Measurements from ENCODE around the gene CACNB4.
"Not testable (repeated sequence)": the region's sequence is repeated elsewhere in the genome, so short reads cannot be mapped to it uniquely, and the experiment has no call there.

Gene CACNB4

GRCh38 chr2:152015552-152015951 lies 83.3 kb downstream of the CACNB4 start:
- DNase-seq = no peak

- DNase-seq = no peak
These were observed 86.1 kb downstream of the CACNB4 start for GRCh38 chr2:152012697-152013096.

DNA sequence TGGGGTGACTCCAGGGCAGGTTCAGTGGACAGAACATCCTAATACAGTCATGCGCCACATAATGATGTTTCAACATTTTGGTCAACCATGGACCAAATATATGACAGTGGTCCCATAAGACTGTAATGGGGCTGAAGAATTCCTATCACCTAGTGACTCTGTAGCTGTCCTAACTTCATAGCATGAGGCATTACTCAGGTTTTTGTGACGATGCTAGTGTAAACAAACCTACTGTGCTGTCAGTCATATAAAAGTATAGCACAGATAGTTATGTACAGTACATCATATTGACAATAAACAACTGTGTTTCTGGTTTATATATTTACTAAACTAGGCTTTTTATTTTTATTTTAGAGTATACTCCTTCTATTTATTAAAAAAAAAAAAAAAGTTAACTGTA lies 87.1 kb downstream of the CACNB4 start:
- DNase-seq = no peak

- DNase-seq = no peak
These were observed 93.2 kb downstream of the CACNB4 start for GRCh38 chr2:152005607-152006006.

GRCh38 chr2:152003283-152003682 lies 95.6 kb downstream of the CACNB4 start:
- DNase-seq = not testable (repeated sequence)

GRCh38 chr2:151999053-151999452 lies 99.8 kb downstream of the CACNB4 start:
- peak; percentile 15 for DNase-seq

- DNase-seq = no peak
These were observed 102.4 kb downstream of the CACNB4 start for GRCh38 chr2:151996243-151997003.

- DNase-seq = no peak
These were observed 103.7 kb downstream of the CACNB4 start for GRCh38 chr2:151995161-151995557.

DNA sequence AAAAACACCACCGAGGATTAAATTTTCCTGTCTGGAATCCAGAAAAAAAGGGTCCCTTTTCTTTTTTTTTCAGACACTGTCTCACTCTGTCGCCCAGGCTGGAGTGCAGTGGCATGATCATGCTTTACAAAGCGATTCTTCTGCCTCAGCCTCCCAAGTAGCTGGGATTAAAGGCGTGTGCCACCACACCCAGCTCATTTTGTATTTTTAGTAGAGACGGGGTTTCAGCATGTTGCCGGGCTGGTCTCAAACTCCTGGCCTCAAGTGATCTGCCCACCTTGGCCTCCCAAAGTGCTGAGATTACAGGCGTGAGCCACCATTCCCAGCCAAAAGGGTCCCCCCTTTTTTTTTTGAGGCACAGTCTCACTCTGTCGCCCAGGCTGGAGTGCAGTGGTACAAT lies 104.7 kb downstream of the CACNB4 start:
- not testable (repeated sequence) for DNase-seq

GRCh38 chr2:151991010-151991409 lies 107.8 kb downstream of the CACNB4 start:
- DNase-seq = no peak

- no peak for DNase-seq
These were observed 109.5 kb downstream of the CACNB4 start for GRCh38 chr2:151989378-151989777.

GRCh38 chr2:151987484-151987883 lies 111.4 kb downstream of the CACNB4 start:
- no peak for DNase-seq

DNA sequence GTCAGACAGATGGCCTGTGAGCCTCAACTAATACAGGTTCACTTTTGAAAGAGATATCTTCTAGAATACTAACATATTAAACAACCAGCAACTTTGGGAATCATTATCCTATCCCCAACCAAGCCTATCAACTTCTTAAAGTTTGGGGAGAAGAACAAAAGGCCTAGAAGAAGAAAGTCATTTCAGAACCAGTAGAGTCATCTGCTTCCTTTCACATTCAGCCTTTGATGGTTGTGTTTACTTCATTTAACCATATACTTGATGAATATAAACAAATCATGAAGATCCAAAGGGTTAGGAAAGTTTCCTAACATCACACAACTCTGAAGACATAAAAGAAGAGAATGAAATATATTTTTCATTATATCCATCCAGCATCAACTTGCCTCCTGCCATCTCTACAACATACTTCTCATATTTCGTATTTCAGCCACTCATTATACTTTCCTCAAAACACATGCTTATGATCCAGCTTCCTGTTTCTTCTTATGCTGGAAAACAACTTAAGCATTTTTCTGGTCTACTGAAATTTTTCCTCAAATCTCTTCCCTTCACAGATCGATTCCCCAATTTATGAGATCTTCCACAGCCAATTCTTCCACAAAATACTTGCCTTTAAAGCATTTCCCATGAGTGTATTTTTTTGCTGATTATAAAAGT lies 114.3 kb downstream of the CACNB4 start:
- DNase-seq = no peak

DNA sequence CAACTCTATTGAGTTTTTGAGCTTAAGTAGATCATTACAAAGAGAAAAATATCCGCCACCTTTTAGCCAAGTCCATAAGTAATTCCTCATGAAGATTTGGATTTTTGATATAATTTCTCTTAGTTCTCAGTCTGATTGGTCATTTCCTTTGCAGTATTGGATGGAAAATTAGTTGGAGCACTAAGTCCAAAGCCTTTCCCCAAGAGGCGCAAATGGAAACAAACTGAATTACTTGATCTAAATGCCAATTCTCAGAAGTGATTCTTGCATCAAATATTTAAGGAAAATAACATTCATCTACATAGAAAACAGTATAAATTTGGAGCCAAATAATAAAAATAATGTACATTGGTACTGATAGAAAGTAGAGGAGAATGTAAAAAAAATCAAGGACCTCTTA lies 115.6 kb downstream of the CACNB4 start:
- no peak for DNase-seq

GRCh38 chr2:151981886-151982285 lies 117.0 kb downstream of the CACNB4 start:
- DNase-seq = no peak

- DNase-seq = no peak
These were observed 119.2 kb downstream of the CACNB4 start for GRCh38 chr2:151979694-151980093.

DNA sequence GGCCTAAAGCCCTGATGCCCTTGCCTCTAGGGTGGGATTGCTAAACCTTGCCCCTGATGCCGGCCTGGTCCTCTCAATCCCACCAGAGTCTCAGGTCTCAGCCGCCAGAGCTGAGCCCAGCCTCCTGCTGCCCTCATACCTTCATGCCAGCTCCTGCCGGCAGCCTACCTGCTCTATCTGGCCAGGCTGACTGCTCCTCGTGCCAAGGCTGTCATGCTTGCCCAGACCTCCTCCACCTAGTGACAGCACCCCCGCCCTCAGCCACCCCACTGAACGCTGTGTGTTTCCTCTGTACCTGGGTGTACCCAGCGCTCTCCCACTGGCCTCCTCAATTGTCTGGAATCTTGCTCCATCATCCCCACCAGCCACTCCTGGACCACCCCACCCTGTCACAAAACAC lies 120.1 kb downstream of the CACNB4 start:
- DNase-seq = no peak

GRCh38 chr2:151977631-151978030 lies 121.2 kb downstream of the CACNB4 start:
- no peak for DNase-seq

GRCh38 chr2:151976945-151977353 lies 121.9 kb downstream of the CACNB4 start:
- no peak for DNase-seq

DNA sequence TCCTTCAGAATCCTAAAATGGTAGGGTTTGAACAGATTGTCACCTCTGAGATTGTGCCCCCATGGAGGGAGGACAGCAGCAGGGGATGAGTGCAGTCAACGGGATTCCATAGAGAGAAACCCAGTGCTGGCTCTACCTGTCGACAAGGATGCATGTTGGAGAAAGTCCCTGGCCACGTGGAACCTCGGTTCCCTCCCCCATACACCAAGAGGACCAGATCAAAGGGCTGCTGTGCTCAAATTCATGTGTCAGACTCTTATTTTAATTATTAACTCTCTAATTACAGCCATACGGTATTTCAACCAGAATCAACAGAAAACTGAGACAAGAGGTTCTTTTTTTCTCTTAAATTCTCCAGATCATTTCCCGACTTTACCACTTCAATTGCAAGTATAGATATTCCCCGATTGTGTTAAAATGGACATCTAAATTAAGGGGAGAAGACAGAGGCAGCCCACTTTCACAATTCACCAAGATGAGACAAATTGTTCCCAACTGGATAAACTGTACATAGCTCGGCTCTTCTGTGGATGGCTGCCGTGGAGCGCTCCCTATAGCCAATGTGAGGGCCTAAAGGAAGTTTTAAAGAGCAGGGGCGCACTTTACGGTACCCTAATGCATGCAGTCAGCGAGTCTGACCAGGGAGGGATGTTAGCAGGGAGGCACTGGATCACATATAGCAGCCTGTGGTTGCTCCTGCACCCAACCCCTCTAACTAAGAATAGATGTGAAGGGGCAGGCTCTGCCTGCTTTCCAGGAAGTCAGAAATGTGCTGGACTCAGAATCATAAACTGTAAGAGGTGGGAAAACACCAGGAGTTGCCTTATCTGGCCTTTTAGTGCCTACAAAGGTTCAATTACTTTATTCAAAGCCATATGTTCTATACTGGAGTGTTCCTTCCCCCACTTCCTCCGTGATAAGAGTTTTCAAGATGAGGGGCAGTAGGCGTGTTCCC lies 123.1 kb downstream of the CACNB4 start:
- DNase-seq = no peak

DNA sequence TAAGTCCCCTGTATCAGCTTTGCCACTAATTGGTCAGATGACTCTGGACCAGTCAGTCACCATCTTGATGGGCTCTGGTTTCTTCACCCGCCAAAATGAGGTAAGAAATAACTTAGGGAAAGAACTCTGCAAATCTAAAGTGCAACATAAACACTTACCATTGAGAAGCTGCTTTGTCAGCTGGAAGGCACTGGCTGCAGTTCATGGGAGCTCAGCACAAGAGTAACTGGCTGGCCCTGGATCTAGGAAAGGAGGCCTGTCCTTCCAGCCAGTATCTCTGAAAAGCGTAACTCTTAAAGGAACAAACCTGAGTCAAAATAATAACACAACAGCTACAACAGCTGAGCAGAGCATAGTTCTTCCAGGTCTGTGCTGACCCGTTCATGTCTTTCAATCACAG lies 123.9 kb downstream of the CACNB4 start:
- no peak for DNase-seq

DNA sequence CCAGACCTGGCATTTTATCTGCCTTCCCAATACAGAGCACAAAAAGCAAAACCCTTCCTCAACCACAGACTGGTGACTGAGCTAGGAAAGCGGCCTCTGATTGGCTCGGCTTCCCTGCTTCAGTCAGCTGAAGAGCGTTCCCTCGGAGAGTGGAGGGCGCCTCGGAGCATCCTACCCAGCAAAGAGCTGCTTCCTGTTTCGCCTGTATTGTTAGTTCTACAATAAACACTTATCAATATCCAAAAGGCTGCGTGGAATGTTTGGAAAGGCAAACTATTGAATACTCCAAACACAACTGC lies 125.0 kb downstream of the CACNB4 start:
- DNase-seq = peak; percentile 58

- no peak for DNase-seq
These were observed 125.6 kb downstream of the CACNB4 start for GRCh38 chr2:151973013-151973900.
